ENCODE data around the gene DAB2IP.

- TF ChIP-seq POLR2A (IDR thresholded peaks at IDR 0.05), result no peak
- no peak for TF ChIP-seq CTCF (IDR thresholded peaks at IDR 0.05)
Observed at GRCh38 chr9:121709798-121710197, 58.4 kb downstream of the DAB2IP start.
